NCI-H2171 treated with DMSO at 0.1 percent for 48 hours (cell line): ENCODE data around the gene TMEM127.
"Not testable (repeated sequence)": the region's sequence is repeated elsewhere in the genome, so short reads cannot be mapped to it uniquely, and the experiment has no call there.

Experiments used
- DNase-seq: peaks from one replicate; lab custom pipeline; 2025; lab: John Stamatoyannopoulos, UW

TMEM127 gene

GRCh38 chr2:96241227-96241626 lies 24.6 kb downstream of the TMEM127 start:
- DNase-seq: no peak

- peak; percentile 84 for DNase-seq
These were observed 25.3 kb downstream of the TMEM127 start for GRCh38 chr2:96240341-96241038.

- peak; percentile 16 for DNase-seq
These were observed 26.0 kb downstream of the TMEM127 start for GRCh38 chr2:96239745-96240264.

GRCh38 chr2:96239091-96239490 lies 26.7 kb downstream of the TMEM127 start:
- DNase-seq: no peak

GRCh38 chr2:96238266-96238665 lies 27.5 kb downstream of the TMEM127 start:
- no peak for DNase-seq

- peak; percentile 13 for DNase-seq
These were observed 28.9 kb downstream of the TMEM127 start for GRCh38 chr2:96236882-96237281.

GRCh38 chr2:96233880-96234316 lies 31.9 kb downstream of the TMEM127 start:
- DNase-seq: no peak

GRCh38 chr2:96233436-96233835 lies 32.4 kb downstream of the TMEM127 start:
- DNase-seq: no peak

- no peak for DNase-seq
These were observed 34.5 kb downstream of the TMEM127 start for GRCh38 chr2:96231316-96231715.

GRCh38 chr2:96225016-96225533 lies 40.7 kb downstream of the TMEM127 start:
- no peak for DNase-seq

GRCh38 chr2:96221106-96221505 lies 44.7 kb downstream of the TMEM127 start:
- DNase-seq: not testable (repeated sequence)

- DNase-seq: not testable (repeated sequence)
These were observed 45.8 kb downstream of the TMEM127 start for GRCh38 chr2:96219959-96220358.

GRCh38 chr2:96218508-96219131 lies 47.2 kb downstream of the TMEM127 start:
- DNase-seq: no peak

- DNase-seq: no peak
These were observed 51.2 kb downstream of the TMEM127 start for GRCh38 chr2:96214554-96214953.

- DNase-seq: no peak
These were observed 52.4 kb downstream of the TMEM127 start for GRCh38 chr2:96213379-96213778.

GRCh38 chr2:96212339-96212738 lies 53.5 kb downstream of the TMEM127 start:
- DNase-seq: no peak

- DNase-seq: no peak
These were observed 56.1 kb downstream of the TMEM127 start for GRCh38 chr2:96209729-96210085.

- no peak for DNase-seq
These were observed 56.6 kb downstream of the TMEM127 start for GRCh38 chr2:96209011-96209728.

GRCh38 chr2:96208143-96209010 lies 57.4 kb downstream of the TMEM127 start, which contains the start of gene STARD7:
Gene STARD7 (minus strand): TSS chr2:96208827. CDS start chr2:96208434, 393 bp downstream.
- DNase-seq: peak; percentile 96

GRCh38 chr2:96207774-96208142 lies 58.0 kb downstream of the TMEM127 start:
- DNase-seq: no peak

GRCh38 chr2:96207073-96207773 lies 58.6 kb downstream of the TMEM127 start:
- no peak for DNase-seq
